GM18870 (cell line): ENCODE data around the gene ZNF783.
"Not testable (repeated sequence)": the region's sequence is repeated elsewhere in the genome, so short reads cannot be mapped to it uniquely, and the experiment has no call there.

Experiments used
- ATAC-seq: cut with Tn5 transposase; IDR thresholded peaks from one replicate; pipeline ENCODE4 v1.9.1; 2021; ENCODE audit warnings: moderate library complexity; ENCODE audit not compliant: unreplicated experiment

Gene ZNF783

DNA sequence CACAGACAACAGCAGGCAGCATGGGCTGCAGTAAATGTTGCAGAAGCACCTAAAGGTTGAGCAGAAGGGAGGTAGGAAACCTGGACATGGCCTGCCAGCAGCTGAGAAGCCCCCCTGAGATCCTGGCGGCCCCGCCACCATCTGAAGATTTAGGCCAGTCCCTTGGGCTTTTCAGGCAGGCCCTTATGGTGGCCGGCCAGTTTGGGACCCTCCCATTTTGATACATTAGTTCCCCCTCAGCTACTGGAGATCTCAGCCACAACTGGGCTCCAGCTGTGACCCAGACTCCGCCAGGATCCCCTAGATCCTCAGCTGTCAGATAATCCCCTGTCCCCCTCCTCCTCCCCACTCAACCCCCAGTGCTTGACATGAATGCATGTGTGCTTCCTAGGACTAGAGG is 34.4 kb downstream of the ZNF783 start:
- no peak for ATAC-seq

DNA sequence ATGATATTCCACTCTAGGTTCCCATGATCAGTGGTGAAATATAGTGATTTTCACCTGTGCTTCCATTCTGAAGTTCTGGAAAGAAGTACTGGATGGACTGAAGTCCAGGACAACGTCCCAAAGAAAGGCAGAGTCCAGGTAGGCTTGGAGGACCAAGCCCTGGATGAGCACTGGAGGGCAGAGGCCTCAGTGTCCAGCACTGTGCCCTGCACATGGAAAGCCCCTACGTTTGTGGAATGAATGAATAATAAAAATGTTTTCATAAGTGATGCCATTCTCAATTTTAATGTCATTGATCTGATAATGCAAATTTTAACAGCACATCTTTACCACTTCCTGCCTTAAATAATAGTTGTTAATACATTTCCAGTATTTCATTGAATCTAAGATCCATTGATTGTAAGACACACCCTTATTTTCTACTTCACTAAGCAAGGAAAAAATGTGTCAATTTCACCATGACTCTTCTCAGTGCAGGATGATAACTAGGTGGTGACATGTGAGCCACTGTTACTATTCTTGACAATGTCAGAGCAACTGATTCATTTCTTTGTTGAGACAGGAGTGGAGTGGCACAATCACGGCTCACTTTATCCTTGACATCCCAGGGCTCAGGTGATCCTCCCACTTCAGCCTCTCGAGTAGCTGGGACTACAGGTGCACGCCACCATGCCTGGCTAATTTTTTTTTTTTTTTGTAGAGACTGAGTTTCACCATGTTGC is 35.2 kb downstream of the ZNF783 start:
- no peak for ATAC-seq

DNA sequence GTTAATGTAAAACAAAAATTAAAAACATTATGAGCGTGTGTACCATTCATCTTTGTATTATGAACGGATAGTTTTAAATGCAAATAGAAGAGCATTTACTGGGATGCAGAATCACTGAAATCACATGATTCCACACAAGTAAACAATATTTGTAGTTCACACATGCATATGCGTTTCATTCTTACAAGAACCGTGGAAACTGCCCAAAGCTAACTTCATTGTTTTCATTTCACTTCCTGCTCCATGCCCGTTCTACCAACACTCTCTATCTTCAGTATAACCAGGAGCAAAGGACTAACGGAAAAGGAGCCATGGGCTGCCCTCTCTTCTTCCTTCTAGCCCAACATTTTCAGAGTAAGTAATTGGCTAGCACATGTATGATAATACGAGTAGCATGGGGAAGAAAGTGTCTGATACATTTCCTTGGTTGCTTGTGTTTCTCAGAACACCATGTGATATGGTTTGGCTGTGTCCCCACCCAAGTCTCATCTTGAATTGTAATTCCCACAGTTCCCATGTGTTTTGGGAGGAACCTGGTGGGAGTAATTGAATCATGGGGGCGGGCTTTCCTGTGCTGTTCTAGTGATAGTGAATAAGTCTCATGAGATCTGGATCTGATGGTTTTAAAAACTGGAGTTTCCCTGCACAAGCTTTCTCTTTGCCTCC is 38.8 kb downstream of the ZNF783 start:
- no peak for ATAC-seq

DNA sequence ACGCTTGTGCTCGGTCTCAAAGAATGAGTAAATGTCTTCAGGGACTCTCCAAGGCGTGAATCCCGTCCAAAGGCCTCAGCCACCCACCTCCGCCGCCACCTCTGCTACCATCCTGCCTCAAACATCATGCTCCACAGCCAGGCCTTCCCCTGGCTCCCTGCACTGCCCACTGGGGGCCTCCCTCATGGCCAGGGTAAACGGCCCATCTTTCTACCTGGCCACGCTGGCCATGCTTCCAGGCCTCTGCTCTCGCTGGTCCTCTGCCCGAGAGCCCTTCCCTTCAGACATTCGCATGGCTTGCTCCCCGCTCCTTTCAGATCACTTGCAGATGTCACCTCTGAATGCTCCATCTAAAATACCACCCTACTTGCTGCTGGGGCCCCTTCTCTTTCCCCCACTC is 40.2 kb downstream of the ZNF783 start:
- no peak for ATAC-seq

DNA sequence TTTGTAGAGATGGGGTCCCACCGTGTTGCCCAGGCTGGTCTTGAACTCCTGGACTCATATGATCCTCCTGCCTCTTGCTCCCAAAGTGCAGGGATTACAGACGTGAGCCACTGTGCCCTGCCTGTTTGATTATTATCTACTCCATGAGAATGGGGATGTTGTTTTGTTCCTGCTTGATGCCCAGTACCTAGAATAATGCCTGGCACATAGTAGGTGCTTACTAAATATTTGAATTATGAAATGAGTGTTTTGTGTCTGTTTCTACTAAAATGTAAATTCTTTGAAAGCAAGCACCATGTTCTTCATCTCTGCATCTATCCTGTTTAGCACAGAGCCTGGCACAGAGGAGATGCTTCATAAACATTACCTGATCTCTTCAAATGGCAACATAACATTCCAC is 40.9 kb downstream of the ZNF783 start:
- ATAC-seq, result no peak

DNA sequence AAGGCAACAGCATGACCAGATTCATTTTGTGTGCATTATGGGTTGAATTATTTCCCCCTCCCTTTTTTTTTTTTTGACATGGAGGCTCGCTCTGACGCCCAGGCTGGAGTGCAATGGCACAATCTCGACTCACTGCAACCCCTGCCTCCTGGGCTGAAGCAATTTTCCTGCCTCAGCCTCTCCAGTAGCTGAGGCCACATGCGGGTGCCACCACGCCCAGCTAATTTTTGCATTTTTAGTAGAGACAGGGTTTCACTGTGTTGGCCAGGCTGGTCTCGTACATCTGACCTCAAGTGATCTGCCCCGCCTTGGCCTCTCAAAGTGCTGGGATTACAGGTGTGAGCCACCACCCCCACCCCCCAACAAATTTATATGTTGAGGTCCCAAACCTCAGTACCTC is 42.0 kb downstream of the ZNF783 start:
- ATAC-seq, result no peak

DNA sequence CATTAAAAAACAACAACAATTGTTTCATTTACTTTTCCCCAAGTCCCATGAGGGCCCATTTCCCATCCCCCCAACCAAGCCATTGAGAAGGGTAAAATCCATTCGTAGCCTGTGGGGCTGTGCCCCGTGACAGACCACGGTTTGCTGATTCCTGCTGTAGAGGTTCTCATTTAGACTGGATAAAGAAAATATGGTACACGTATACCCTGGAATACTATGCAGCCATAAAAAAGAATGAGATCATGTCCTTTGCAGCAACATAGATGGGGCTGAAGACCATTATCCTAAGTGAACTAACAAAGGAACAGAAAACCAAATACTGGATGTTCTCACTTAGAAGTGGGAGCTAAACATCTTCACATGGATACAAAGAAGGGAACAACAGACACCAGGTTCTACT is 44.9 kb downstream of the ZNF783 start:
- no peak for ATAC-seq

DNA sequence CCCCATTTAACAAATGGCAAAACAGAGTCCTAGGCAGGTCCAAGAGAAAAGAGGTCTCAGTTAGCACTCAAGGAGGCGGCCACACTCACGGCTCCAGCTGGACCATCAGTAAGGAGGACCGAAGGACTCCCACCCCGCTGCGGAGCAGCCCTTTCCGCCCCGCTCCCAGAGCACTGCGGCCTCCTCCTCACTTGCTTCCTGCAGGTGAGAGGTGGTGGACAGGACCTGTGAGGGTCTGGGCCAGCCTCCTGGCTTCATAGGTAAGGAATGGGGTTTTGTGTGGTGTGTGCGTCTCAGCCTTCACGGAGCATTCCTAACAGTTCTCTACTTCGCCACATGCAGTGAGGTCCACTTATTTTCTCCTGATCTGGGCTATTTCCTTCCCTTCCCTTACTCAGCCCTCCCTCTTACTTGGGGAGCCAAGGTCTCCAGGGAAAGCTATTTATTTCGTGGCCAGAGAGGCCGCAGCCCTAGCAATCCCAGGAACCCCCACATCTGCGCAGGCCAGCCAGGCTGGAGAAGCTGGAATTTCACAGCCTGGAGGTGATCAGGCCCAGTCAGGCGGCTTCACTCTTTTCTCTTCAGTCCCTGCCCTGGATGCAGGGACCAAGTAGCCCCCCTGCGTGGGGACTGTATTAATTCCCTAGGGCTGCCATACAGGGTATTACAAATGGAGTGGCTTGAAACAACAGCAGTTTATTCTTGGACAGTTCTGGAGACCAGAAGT is 45.9 kb downstream of the ZNF783 start:
- ATAC-seq, result no peak

DNA sequence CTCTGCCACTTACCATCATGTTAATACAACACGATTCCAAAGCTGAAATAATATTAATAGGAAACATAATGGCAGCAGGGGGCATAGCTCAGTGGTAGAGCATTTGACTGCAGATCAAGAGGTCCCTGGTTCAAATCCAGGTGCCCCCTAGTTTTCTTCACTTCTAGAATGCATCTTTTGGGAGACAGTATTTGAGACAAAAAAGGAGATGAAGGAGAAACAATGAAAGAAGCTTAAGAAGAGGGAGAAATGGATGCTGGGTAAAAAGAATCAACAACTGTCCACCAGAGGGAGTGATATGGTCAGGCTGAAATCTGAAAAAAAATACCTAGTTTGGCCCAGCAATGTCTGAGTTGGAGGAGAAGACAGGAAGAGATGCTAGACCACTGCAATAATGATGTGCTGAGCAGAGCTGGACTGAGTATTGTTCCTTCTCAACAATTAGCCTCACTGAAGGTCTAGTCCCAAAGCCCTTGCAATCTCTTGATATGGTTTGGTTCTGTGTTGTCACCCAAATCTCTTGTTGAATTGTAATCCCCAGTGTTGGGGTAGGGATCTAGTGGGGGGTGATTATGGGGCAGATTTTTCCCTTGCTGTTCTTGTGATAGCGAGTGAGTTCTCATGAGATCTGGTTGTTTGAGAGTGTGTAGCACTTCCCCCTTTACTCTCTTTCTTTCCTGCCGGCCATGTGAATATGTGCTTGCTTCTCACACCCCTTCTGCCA is 48.3 kb downstream of the ZNF783 start:
- ATAC-seq, result peak; percentile 57

DNA sequence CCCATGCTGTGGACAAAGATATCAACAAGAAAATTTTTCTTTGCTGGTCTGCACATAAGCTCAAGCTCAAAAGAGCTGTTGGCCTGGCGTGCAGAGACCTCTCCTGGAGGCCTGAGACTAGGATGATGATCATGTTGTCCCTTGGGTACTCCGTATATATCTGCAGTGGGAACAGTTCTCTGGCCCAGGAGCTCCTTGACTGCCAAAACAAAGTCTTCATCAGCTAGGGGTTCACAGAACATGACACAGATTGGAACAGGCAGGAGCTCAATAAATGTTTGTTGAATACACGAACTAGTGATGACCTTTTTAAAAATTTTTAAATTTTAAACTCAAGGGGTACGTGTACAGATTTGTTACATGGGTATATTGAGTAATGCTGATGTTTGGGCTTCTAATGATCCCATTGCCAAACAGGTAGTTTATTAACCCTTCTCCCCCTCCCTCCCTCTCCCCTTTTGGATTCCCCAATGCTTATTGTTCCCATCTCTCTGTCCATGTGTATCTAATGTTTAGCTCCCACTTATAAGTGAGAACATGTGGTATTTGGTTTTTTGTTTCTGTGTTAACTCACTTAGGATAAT is 49.1 kb downstream of the ZNF783 start:
- no peak for ATAC-seq

DNA sequence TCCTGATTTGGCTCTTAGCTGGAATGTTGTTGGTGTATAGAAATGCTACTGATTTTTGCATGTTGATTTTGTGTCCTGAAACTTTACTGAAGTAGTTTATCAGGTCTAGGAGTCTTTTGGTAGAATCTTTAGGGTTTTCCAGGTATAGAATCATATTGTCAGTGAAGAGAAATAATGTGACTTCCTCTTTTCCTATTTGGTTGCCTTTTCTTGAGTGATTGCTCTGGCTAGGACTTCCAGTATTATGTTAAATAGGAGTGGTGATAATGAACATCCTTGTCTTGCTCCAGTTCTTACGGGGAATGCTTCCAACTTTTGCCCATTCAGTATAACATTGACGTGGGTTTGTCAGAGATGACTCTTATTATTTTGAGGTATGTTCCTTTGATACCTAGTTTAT is 52.0 kb downstream of the ZNF783 start:
- ATAC-seq, result no peak

DNA sequence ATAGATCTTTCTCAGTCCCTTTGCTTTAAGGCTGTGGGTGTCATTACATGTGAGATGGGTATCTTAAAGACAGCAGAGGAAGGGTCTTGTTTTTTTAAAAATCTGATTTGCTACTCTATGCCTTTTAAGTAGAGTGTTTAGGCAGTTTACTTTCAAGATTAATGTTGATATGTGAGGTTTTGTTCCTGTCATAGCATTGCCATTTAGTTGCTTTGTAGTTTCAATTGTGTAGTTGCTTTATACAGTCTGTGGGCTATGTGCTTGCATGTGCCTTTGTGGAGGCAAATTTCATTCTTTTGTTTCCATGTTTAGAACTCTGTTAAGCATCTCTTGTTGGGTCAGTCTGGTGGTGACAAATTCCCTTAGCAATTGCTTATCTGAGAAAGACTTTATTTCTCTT is 54.6 kb downstream of the ZNF783 start:
- no peak for ATAC-seq

DNA sequence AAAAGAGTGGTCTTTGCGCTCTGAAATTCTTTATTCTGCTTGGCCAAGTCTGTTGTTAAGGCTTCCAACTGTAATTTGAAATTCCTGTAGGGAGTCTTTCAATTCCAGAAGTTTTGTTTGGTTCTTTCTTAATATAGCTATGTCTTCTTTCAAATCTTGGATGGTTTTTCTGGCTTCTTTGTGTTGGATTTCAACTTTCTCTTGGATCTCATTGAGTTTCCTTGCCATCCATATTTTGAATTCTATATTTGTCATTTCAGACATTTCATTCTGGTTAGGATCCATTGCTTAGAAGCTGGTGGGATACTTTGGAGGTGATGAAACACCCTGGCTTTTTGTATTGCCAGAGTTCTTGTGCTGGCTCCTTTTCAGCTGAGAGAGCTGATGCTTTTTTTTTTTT is 55.5 kb downstream of the ZNF783 start:
- ATAC-seq, result no peak

DNA sequence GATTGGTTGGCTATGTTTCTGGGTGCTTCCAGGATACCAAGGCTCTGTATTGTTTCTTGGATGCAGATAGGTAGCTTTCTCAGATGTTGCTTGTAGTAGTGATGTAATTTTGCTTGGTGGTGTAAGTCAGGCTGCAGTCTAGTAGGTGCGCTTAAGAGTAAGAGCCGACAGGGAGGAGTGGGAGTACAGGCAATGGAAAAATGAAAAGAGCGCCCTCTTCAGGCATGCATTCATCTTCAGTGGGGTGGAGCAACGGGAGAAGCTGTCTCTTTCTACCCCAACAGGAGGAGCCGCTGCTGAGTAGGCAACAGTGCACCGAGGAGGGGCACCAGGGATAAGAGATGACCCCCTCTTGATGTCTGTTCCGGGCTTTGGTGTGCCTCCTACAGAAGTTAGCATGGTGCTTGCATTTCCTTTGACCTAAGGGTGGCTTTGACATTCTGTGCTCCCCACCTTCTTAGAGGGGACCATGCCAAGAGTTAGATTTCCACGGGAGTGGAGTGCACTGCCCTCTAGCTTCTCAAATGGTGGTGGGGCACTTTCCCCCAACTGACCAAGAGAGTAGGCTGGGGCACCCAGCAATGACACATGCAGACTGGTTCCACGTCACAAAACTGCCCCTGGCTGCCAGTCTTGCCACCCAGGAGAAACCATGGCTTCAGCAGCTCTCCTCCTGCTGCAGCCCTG is 56.1 kb downstream of the ZNF783 start:
- no peak for ATAC-seq

DNA sequence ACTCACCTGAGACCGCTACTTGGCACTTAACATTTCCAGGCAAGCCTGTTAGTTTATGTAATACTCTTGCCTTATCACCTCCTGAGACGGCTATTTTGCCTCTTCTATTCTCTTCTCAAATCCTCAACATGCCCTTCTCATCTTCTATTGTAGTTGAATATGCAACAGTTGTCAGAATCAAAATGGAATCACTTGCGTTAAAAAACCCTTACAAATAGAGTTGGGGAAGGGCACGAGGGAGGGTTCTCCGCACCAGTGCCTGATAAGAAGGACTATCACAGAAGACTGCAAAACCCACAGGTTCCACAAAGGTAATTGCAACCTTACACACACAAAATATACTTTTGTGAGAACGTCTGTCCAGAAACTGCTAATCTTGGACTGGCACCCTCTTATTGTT is 57.4 kb downstream of the ZNF783 start:
- ATAC-seq, result no peak

DNA sequence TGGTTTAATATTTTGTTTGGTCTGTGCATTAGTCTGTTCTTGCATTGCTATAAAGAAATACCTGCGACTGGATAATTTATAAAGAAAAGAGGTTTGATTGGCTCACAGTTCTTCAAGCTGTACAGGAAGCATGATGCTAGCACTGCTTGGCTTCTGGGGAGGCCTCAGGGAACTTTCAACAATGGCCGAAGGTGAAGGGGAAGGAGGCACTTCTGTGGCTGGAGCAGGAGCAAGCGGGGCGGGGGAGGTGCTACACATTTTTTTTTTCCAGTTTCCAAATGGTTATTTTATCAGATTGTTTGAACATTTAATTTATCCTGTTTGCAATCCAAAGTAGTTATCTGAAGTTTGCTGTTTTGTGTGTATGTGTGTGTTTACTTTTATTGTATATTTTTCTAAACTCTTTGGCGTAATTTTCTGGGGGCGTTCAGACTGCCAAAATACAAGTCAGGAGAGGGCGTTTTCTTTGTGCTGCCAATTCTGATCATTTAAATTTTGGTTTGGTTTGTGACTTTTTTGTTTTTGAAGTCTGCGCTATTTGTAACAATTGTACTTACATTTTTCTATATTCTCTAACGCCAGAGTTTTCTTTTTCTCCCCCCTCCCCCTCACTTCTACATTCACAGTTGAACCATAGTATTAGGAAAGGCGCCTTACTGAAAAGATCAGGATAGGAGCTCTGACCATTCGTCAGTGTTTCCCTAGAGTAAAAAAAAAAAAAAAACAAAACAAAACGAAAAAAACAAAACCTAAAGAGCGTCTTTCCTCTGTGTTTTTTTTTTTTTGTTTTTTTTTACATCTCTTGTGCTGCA is 58.5 kb downstream of the ZNF783 start:
- ATAC-seq, result no peak

DNA sequence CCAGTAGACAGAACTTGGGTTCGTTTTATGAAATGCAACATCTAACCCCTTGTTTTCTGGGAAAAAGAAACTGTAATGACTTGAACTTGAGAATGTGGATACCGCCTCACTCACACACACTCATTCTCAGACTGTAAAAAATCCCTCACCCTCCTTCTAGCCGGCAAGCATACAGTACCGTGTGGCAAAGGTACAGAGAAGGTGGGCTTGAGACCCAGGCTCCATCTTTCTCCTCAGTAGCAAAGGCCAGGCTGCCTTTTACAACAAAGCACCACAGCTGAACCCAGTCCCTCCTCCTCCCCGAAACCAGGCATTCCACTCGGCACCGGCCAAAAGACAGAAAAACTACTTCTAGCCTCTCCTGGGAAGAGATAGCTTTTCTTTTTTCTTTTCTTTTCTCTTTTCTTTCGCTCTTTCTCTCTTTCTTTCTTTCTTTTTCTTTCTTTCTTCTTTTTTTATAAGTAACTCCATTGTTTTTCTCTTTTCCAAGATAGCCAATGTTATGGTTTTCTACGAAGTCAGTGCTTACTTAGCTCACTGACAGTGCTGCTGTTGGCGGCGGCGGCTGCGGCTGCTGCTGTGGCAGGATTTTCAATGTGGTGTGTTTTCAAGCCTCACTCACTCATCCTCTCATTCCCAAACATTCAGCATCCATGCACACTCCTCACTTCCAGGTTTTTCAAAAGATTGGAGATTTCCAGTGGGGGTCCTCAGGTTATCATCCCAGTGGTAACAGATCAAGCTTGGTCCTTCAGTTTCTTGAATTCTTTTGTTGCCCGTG is 59.3 kb downstream of the ZNF783 start:
- ATAC-seq, result not testable (repeated sequence)

DNA sequence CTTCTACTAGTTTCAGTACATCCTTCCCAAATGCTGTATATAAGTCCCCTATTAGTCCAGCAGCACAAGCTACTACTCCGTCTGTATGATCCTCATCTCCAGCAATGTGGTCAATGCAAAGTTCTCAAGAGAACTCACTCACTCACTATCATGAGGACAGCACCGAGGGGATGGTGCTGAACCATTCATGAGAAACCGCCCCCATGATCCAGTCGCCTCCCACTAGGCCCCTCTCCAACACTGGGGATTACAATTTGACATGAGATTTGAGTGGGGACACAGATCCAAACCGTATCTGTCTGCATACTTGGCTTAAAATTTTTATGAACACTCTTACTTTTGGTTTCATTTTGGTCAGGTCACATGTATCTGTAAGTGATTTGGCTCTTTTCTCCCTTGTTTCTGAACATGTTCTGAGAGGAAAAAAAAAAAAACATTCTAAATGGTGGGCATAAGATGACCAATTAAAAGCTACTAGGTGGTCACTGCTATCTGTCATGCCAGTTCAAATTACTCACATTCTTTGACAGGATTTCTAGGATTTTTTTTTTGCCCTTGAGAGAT is 60.1 kb downstream of the ZNF783 start:
- no peak for ATAC-seq

DNA sequence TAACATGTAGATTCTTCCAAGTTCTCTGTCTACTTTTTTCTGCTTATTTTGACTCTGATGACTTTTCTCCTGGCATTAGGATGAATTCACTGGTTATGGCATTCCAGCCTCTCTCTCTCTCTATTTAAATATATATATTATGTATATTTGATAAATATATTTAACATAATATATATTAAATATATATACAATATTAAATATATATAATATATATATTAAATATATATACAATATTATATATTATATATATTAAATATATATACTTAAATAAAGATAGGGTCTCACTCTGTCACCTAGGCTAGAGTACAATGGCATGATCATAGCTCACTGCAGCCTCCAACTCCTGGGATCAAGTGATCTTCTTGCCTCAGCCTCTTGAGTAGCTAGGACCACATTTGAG is 60.7 kb downstream of the ZNF783 start:
- no peak for ATAC-seq
